GM12892 (cell line): ENCODE data around the gene PRSS53.

ENCODE experiments used
- POLR2A ChIP-seq: IDR thresholded peaks from 2 replicates; pipeline ENCODE4 v1.6.1; 2011; ENCODE audit warnings: low read depth, low read length, control low read depth
- POLR2AphosphoS5 ChIP-seq: IDR thresholded peaks from 2 replicates; pipeline ENCODE4 v1.6.1; 2011; ENCODE audit warnings: low read depth, low read length, control low read depth
- TAF1 ChIP-seq: IDR thresholded peaks from 2 replicates; pipeline ENCODE4 v1.6.1; 2011; ENCODE audit warnings: low read depth, mild to moderate bottlenecking, control low read depth, low read length, borderline replicate concordance

DNA sequence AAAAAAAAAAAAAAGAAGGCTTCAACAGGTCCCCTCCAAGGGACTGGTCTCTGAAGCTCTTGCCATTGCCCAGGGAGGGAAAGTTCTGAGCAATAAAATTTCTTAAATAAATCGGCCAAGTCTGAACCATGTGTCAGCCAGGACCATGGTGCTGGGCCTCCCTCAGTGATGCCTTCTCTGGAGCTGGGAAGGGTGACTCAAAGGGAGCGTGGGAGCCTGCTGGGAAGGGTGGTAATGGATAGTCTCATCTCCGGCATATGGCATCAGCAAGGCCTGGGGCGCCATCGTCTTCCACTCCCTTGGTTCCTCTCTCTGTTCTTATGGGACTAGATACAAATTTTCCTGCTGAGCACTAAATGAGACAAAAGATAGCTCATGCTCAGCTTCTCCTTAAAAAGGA lies 3.6 kb upstream of the PRSS53 start:
- TF ChIP-seq TAF1 (no peak), POLR2A (no peak), POLR2AphosphoS5 (no peak)
